ENCODE data around the gene SERGEF. TPM values are rescaled to one million over a fixed set of nuclear protein-coding genes. Genes with fewer than 3 reads are reported as not detected.

The SERGEF gene
- total RNA-seq, 1 donor from 2014 or later: 17.6 TPM

GRCh38 chr11:17907046-17907445 is 105.8 kb downstream of the SERGEF start:
- H3K27ac ChIP-seq (ENCODE audit: low read depth, low read length): no peak overlapping the region
- no peak overlapping the region for H3K9ac ChIP-seq (ENCODE audit: low read length)
- H3K9me3 ChIP-seq (ENCODE audit: insufficient read depth, low read depth, low read length): no peaks in the 10 kb centered on the region
- TF ChIP-seq CTCF (IDR thresholded peaks at IDR 0.05; ENCODE audit: insufficient read depth, low read depth, low read length) (no peak), EZH2 (IDR thresholded peaks at IDR 0.05; ENCODE audit: insufficient read depth, low read length) (no peak)
- H3K27me3 Mint-ChIP-seq (ENCODE audit: low read depth, unreplicated experiment): no peaks in the 10 kb centered on the region
- no peak overlapping the region for H2AFZ ChIP-seq (ENCODE audit: low read depth, low read length)
- H3K79me2 ChIP-seq (ENCODE audit: insufficient read depth, low read length): no peaks in the 10 kb centered on the region
- no peak overlapping the region for H3K27ac Mint-ChIP-seq (ENCODE audit: unreplicated experiment)
- H3K4me3 Mint-ChIP-seq (ENCODE audit: unreplicated experiment): no peak overlapping the region
- no peak for DNase-seq (ENCODE audit: low read depth)
- H3K4me1 ChIP-seq (ENCODE audit: insufficient read depth, low read length): no peaks in the 10 kb centered on the region
- no peak overlapping the region for H3K4me3 ChIP-seq (ENCODE audit: insufficient read depth, low read depth, low read length)
- H4K20me1 ChIP-seq (ENCODE audit: insufficient read depth, low read length): peaks cover 6% of the 10 kb centered on the region
- no peaks in the 10 kb centered on the region for H3K36me3 ChIP-seq (ENCODE audit: insufficient read depth, low read length)
- H3K9me3 Mint-ChIP-seq (ENCODE audit: unreplicated experiment): no peaks in the 10 kb centered on the region
- H3K4me2 ChIP-seq (ENCODE audit: low read length): no peak overlapping the region
- no peak for FAIRE-seq
- no peaks in the 10 kb centered on the region for H3K36me3 Mint-ChIP-seq (ENCODE audit: low read depth, unreplicated experiment)
- no peaks in the 10 kb centered on the region for H3K4me1 Mint-ChIP-seq (ENCODE audit: low read depth, unreplicated experiment)
- H3K27me3 ChIP-seq (ENCODE audit: insufficient read depth, low read length): no peaks in the 10 kb centered on the region

GRCh38 chr11:17906436-17906835 is 106.4 kb downstream of the SERGEF start:
- no peak overlapping the region for H2AFZ ChIP-seq (ENCODE audit: low read depth, low read length)
- Mint-ChIP-seq H3K27me3 (ENCODE audit: low read depth, unreplicated experiment) (no peaks in the 10 kb centered on the region), H3K36me3 (ENCODE audit: low read depth, unreplicated experiment) (no peaks in the 10 kb centered on the region), H3K9me3 (ENCODE audit: unreplicated experiment) (no peaks in the 10 kb centered on the region), H3K4me3 (ENCODE audit: unreplicated experiment) (no peak overlapping the region), H3K27ac (ENCODE audit: unreplicated experiment) (no peak overlapping the region), H3K4me1 (ENCODE audit: low read depth, unreplicated experiment) (no peaks in the 10 kb centered on the region)
- H3K4me2 ChIP-seq (ENCODE audit: low read length): no peak overlapping the region
- H3K36me3 ChIP-seq (ENCODE audit: insufficient read depth, low read length): no peaks in the 10 kb centered on the region
- H3K4me3 ChIP-seq (ENCODE audit: insufficient read depth, low read depth, low read length): no peak overlapping the region
- H3K9me3 ChIP-seq (ENCODE audit: insufficient read depth, low read depth, low read length): no peaks in the 10 kb centered on the region
- no peak for FAIRE-seq
- TF ChIP-seq EZH2 (IDR thresholded peaks at IDR 0.05; ENCODE audit: insufficient read depth, low read length) (no peak), CTCF (IDR thresholded peaks at IDR 0.05; ENCODE audit: insufficient read depth, low read depth, low read length) (no peak)
- H4K20me1 ChIP-seq (ENCODE audit: insufficient read depth, low read length): peaks cover 6% of the 10 kb centered on the region
- H3K9ac ChIP-seq (ENCODE audit: low read length): no peak overlapping the region
- H3K27ac ChIP-seq (ENCODE audit: low read depth, low read length): no peak overlapping the region
- no peak for DNase-seq (ENCODE audit: low read depth)
- H3K4me1 ChIP-seq (ENCODE audit: insufficient read depth, low read length): no peaks in the 10 kb centered on the region
- no peaks in the 10 kb centered on the region for H3K27me3 ChIP-seq (ENCODE audit: insufficient read depth, low read length)
- no peaks in the 10 kb centered on the region for H3K79me2 ChIP-seq (ENCODE audit: insufficient read depth, low read length)

DNA sequence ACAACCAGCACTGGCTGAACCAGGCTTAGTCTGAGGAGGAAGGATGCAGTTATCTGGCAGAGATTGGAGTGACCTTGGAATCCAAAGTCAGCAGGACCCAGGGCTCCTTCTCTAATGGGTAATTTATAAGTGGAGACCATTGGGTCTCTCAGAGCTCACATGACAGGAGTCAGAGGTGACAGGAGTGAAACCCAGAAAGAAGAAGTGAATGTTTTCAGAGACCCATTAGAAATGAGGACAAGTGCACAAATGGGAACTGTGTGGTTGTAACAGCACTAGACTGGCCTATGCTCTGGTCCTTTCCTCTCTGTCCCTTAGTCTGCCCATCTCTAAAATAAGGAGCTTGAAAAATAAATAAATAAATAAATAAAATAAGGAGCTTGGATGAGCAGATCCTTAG is 107.4 kb downstream of the SERGEF start:
- H3K4me1 ChIP-seq (ENCODE audit: insufficient read depth, low read length): no peaks in the 10 kb centered on the region
- H3K9ac ChIP-seq (ENCODE audit: low read length): no peak overlapping the region
- Mint-ChIP-seq H3K27me3 (ENCODE audit: low read depth, unreplicated experiment) (no peaks in the 10 kb centered on the region), H3K36me3 (ENCODE audit: low read depth, unreplicated experiment) (no peaks in the 10 kb centered on the region), H3K9me3 (ENCODE audit: unreplicated experiment) (no peaks in the 10 kb centered on the region), H3K4me3 (ENCODE audit: unreplicated experiment) (no peak overlapping the region), H3K4me1 (ENCODE audit: low read depth, unreplicated experiment) (no peaks in the 10 kb centered on the region), H3K27ac (ENCODE audit: unreplicated experiment) (no peak overlapping the region)
- H3K9me3 ChIP-seq (ENCODE audit: insufficient read depth, low read depth, low read length): no peaks in the 10 kb centered on the region
- H3K79me2 ChIP-seq (ENCODE audit: insufficient read depth, low read length): no peaks in the 10 kb centered on the region
- H2AFZ ChIP-seq (ENCODE audit: low read depth, low read length): no peak overlapping the region
- TF ChIP-seq CTCF (IDR thresholded peaks at IDR 0.05; ENCODE audit: insufficient read depth, low read depth, low read length) (no peak), EZH2 (IDR thresholded peaks at IDR 0.05; ENCODE audit: insufficient read depth, low read length) (no peak)
- H4K20me1 ChIP-seq (ENCODE audit: insufficient read depth, low read length): peaks cover 6% of the 10 kb centered on the region
- no peaks in the 10 kb centered on the region for H3K36me3 ChIP-seq (ENCODE audit: insufficient read depth, low read length)
- H3K27ac ChIP-seq (ENCODE audit: low read depth, low read length): no peak overlapping the region
- no peaks in the 10 kb centered on the region for H3K27me3 ChIP-seq (ENCODE audit: insufficient read depth, low read length)
- no peak overlapping the region for H3K4me3 ChIP-seq (ENCODE audit: insufficient read depth, low read depth, low read length)
- no peak for DNase-seq (ENCODE audit: low read depth)
- no peak for FAIRE-seq
- H3K4me2 ChIP-seq (ENCODE audit: low read length): no peak overlapping the region

Data from astrocyte (in vitro differentiated cells and primary cell).